CD14-positive monocyte (primary cell): ENCODE data around the gene GIT2. TPM values are rescaled to one million over a fixed set of nuclear protein-coding genes. Genes with fewer than 3 reads are reported as not detected.

ENCODE experiments used
- DNase-seq, 3 donors: peaks; one replicate each; pipeline ENCODE4 v3.0.0-alpha.2; 2011 to 2022
- H2AFZ ChIP-seq: 2 replicates; pipeline ENCODE4 v1.6.0; 2012; ENCODE audit warnings: mild to moderate bottlenecking, low read depth, low read length, inconsistent platforms; ENCODE audit not compliant: insufficient read depth, poor library complexity, severe bottlenecking
- H3K27ac ChIP-seq, 2 donors: 1 replicate in 1 of 2; 2 replicates in 1 of 2; pipeline ENCODE4 v1.5.1; 2012 to 2013; ENCODE audit warnings: low read length in 2 of 2, control low read depth in 1 of 2, inconsistent platforms in 1 of 2, low read depth in 1 of 2, mild to moderate bottlenecking in 1 of 2
- H3K27me3 ChIP-seq, 2 donors: one replicate each; pipeline versions ENCODE4 v1.6.0 to v1.6.1; 2011 to 2013; ENCODE audit warnings: low read length in 2 of 2; ENCODE audit not compliant: control insufficient read depth in 2 of 2, insufficient read depth in 2 of 2
- H3K36me3 ChIP-seq, 2 donors: replicated peaks in 1 of 2; 1 replicate in 1 of 2; 2 replicates in 1 of 2; pipeline versions ENCODE4 v1.5.1 to v1.6.1; 2012 to 2013; ENCODE audit warnings: low read length in 2 of 2, control low read depth in 1 of 2, inconsistent platforms in 1 of 2, mild to moderate bottlenecking in 1 of 2; ENCODE audit not compliant: insufficient read depth in 2 of 2, control insufficient read depth in 1 of 2
- H3K4me1 ChIP-seq, 2 donors: 1 replicate in 1 of 2; 2 replicates in 1 of 2; pipeline versions ENCODE4 v1.5.1 to v1.6.1; 2012 to 2013; ENCODE audit warnings: low read length in 2 of 2, control low read depth in 1 of 2, inconsistent platforms in 1 of 2, mild to moderate bottlenecking in 1 of 2, moderate library complexity in 1 of 2; ENCODE audit not compliant: insufficient read depth in 2 of 2, control insufficient read depth in 1 of 2
- H3K4me2 ChIP-seq: replicated peaks from 2 replicates; pipeline ENCODE3; 2012; ENCODE audit warnings: low read length, moderate library complexity, mild to moderate bottlenecking; ENCODE audit not compliant: poor library complexity, severe bottlenecking; ENCODE audit errors: extremely low read depth
- H3K4me3 ChIP-seq, 3 experiments: fragments of 200-600 bp in 1 of 3; sonication (generic) in 1 of 3; replicated peaks in 1 of 3; 1 replicate in 2 of 3; 2 replicates in 1 of 3; pipeline ENCODE4 v1.5.1; 2011 to 2013; ENCODE audit warnings: low read length in 3 of 3, mild to moderate bottlenecking in 3 of 3, control low read depth in 2 of 3, low read depth in 2 of 3, inconsistent platforms in 1 of 3, moderate library complexity in 1 of 3
- H3K79me2 ChIP-seq: 2 replicates; pipeline ENCODE4 v1.6.0; 2012; ENCODE audit warnings: mild to moderate bottlenecking, control low read depth, inconsistent platforms, low read length, moderate library complexity; ENCODE audit not compliant: insufficient read depth
- H3K9ac ChIP-seq: 2 replicates; pipeline ENCODE4 v1.6.0; 2017; ENCODE audit warnings: low read length, mild to moderate bottlenecking; ENCODE audit not compliant: insufficient read depth, poor library complexity, severe bottlenecking
- H3K9me3 ChIP-seq, 2 donors: replicated peaks in 1 of 2; 1 replicate in 1 of 2; 2 replicates in 1 of 2; pipeline versions ENCODE4 v1.5.1 to v1.6.1; 2012 to 2013; ENCODE audit warnings: low read length in 2 of 2, control low read depth in 1 of 2; ENCODE audit not compliant: control insufficient read depth in 1 of 2, insufficient read depth in 1 of 2
- H4K20me1 ChIP-seq: 2 replicates; pipeline ENCODE4 v1.6.0; 2012; ENCODE audit warnings: mild to moderate bottlenecking, low read length, control low read depth, moderate library complexity; ENCODE audit not compliant: insufficient read depth
- H3K27ac Mint-ChIP-seq, 7 donors: one replicate each; pipeline ENCODE4 v1.8.0; 2020; ENCODE audit warnings: mild to moderate bottlenecking in 7 of 7, mixed read lengths in 7 of 7, moderate library complexity in 6 of 7, inconsistent platforms in 2 of 7
- H3K27me3 Mint-ChIP-seq, 3 donors: one replicate each; pipeline ENCODE4 v1.8.0; 2021 to 2022; ENCODE audit warnings: low read depth in 3 of 3, mild to moderate bottlenecking in 3 of 3, mixed read lengths in 3 of 3, moderate library complexity in 3 of 3, inconsistent platforms in 1 of 3
- H3K36me3 Mint-ChIP-seq, 2 donors: one replicate each; pipeline ENCODE4 v1.8.0; 2020; ENCODE audit warnings: mixed read lengths in 2 of 2, inconsistent platforms in 1 of 2, mild to moderate bottlenecking in 1 of 2
- H3K4me1 Mint-ChIP-seq: one replicate; pipeline ENCODE4 v1.8.0; 2020; ENCODE audit warnings: mild to moderate bottlenecking, mixed read lengths
- H3K4me3 Mint-ChIP-seq, 2 donors: one replicate each; pipeline ENCODE4 v1.8.0; 2020; ENCODE audit warnings: mild to moderate bottlenecking in 2 of 2, mixed read lengths in 2 of 2, moderate library complexity in 1 of 2
- H3K9me3 Mint-ChIP-seq, 7 donors: one replicate each; pipeline ENCODE4 v1.8.0; 2020 to 2022; ENCODE audit warnings: mixed read lengths in 7 of 7, mild to moderate bottlenecking in 6 of 7, moderate library complexity in 6 of 7, inconsistent platforms in 2 of 7
- WGBS: methylation state at CpG from one replicate; pipeline ENCODE4 v1.1.5; 2013; ENCODE audit warnings: missing lambda C conversion rate; ENCODE audit not compliant: insufficient coverage; 5-methylcytosine and 5-hydroxymethylcytosine counted together
- intact Hi-C, 2 donors: fragments of 100-400 bp; cut with micrococcal nuclease; formaldehyde crosslinking; loops; one replicate each; pipeline versions ENCODE4 v1.15.0 to v1.15.1; 2023
- polyA plus RNA-seq, 3 donors: library from polyadenylated mRNA; depleted of rRNA in 1 of 3; unstranded in 2 of 3; stranded (reverse) in 1 of 3; fragments of 300-500 nt in 2 of 3; fragments of >200 nt in 1 of 3; fragmentation: Illumina TruSeq in 2 of 3; gene quantifications; 1 replicate in 2 of 3; 2 replicates in 1 of 3; pipeline ENCODE4 v1.2.3, GENCODE V29; 2012 to 2021
- TF ChIP-seq, protein P1 (sequence below): fragments of 200-600 bp; IDR thresholded peaks from one replicate; pipeline ENCODE4 v1.8.0; 2022; ENCODE audit warnings: antibody characterized with exemption, mild to moderate bottlenecking

The GIT2 gene
- polyA plus RNA-seq, 3 donors = 75.8 to 139 (median 98.8) TPM

DNA sequence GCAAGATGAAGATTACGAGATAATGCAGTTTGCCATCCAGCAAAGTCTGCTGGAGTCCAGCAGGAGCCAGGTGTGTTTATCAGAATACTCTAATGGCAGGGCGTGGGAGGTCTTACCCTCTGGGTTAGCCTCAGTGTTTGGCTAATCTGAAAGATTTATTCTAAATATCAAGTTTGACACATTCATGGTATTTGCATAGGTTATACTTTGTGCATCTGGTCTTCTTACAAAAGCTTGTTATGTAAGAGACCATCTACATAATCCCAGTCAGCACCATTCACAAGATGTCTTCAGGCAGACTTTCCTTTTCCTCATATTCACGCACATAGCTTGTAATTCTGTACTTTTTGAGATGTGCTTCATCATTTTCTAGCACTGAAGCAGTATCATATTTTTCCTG is 37.7 kb upstream of the GIT2 start:
- Histone ChIP-seq H3K9ac (no peak overlapping the region), H3K36me3 (peaks cover 80 to 99% of the 10 kb centered on the region in 2 donors), H3K9me3 (no peaks in the 10 kb centered on the region), H3K27me3 (no peaks in the 10 kb centered on the region), H2AFZ (no peak overlapping the region), H3K27ac (no peak overlapping the region), H3K4me2 (no peak overlapping the region), H3K4me1 (peaks cover 0 to under 1% of the 10 kb centered on the region in 2 donors), H3K79me2 (peaks cover 15% of the 10 kb centered on the region), H3K4me3 (no peak overlapping the region), H4K20me1 (peaks cover 30% of the 10 kb centered on the region)
- TF ChIP-seq, protein P1, sequence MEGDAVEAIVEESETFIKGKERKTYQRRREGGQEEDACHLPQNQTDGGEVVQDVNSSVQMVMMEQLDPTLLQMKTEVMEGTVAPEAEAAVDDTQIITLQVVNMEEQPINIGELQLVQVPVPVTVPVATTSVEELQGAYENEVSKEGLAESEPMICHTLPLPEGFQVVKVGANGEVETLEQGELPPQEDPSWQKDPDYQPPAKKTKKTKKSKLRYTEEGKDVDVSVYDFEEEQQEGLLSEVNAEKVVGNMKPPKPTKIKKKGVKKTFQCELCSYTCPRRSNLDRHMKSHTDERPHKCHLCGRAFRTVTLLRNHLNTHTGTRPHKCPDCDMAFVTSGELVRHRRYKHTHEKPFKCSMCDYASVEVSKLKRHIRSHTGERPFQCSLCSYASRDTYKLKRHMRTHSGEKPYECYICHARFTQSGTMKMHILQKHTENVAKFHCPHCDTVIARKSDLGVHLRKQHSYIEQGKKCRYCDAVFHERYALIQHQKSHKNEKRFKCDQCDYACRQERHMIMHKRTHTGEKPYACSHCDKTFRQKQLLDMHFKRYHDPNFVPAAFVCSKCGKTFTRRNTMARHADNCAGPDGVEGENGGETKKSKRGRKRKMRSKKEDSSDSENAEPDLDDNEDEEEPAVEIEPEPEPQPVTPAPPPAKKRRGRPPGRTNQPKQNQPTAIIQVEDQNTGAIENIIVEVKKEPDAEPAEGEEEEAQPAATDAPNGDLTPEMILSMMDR = no peak
- intact Hi-C loops = loop anchor here in 1 of 2 donors (1.0 kb wide), 1 partner anchor 10 kb away; no protein-coding TSS in a partner anchor
- Mint-ChIP-seq H3K4me3 (no peak overlapping the region), H3K9me3 (no peaks in the 10 kb centered on the region), H3K4me1 (peaks cover 3% of the 10 kb centered on the region), H3K27me3 (no peaks in the 10 kb centered on the region), H3K27ac (no peak overlapping the region), H3K36me3 (peaks cover 77 to 100% of the 10 kb centered on the region in 2 donors)
- WGBS = 100% methylated on average over 1 of the region's 3 CpGs
- no peak for DNase-seq

DNA sequence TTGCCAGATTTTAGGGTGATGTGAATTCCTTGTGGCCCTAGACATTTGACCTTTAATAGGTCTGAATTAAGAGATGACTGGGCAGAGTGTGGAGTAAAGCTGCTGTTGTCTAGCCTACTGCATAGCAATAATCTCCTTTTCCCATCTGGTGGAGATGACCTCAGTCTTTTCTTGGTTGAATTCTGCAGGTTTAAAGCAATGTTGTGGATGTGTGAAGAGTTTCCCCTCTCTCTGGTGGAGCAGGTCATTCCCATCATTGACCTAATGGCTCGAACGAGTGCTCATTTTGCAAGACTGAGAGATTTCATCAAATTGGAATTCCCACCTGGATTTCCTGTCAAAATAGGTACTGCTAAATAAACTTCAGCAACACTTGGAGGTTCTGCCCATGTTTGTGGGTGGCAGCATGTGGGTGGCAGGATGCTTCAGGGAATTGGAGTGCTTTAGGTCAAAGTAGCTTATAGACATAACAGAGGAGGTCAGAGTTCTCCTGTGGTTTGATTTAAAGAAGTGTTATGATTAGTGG is 33.2 kb upstream of the GIT2 start:
- peaks cover 70 to 98% of the 10 kb centered on the region in 2 donors for H3K36me3 Mint-ChIP-seq
- intact Hi-C loops = no loop called here
- H3K27ac Mint-ChIP-seq = no peak overlapping the region
- Histone ChIP-seq H3K4me2 (no peak overlapping the region), H2AFZ (no peak overlapping the region), H3K36me3 (peaks cover 79 to 99% of the 10 kb centered on the region in 2 donors), H3K27me3 (no peaks in the 10 kb centered on the region), H3K27ac (peak overlapping the region in 1 of 2 donors; percentile 10), H3K4me3 (no peak overlapping the region), H3K79me2 (peaks cover 4% of the 10 kb centered on the region), H4K20me1 (peaks cover 8% of the 10 kb centered on the region), H3K4me1 (no peaks in the 10 kb centered on the region), H3K9me3 (no peaks in the 10 kb centered on the region), H3K9ac (no peak overlapping the region)
- DNase-seq = no peak
- H3K9me3 Mint-ChIP-seq = no peaks in the 10 kb centered on the region
- no CpG with 5 or more reads among the region's 2 CpGs for WGBS
- peaks cover 0 to 2% (median 0%) of the 10 kb centered on the region in 3 donors for H3K27me3 Mint-ChIP-seq
- peaks cover 3% of the 10 kb centered on the region for H3K4me1 Mint-ChIP-seq
- H3K4me3 Mint-ChIP-seq = no peak overlapping the region
- TF ChIP-seq, protein P1 = no peak
